Measurements from ENCODE around the gene ZIC1. TPM values are rescaled to one million over a fixed set of nuclear protein-coding genes. Genes with fewer than 3 reads are reported as not detected.
A peak's percentile ranks its signal among the peaks of the same experiment; 100 is the strongest.

Gene ZIC1
- total RNA-seq, 5 donors from 2014 or later (not counting 1 experiment from before 2014, with no cell fraction given), result not detected

DNA sequence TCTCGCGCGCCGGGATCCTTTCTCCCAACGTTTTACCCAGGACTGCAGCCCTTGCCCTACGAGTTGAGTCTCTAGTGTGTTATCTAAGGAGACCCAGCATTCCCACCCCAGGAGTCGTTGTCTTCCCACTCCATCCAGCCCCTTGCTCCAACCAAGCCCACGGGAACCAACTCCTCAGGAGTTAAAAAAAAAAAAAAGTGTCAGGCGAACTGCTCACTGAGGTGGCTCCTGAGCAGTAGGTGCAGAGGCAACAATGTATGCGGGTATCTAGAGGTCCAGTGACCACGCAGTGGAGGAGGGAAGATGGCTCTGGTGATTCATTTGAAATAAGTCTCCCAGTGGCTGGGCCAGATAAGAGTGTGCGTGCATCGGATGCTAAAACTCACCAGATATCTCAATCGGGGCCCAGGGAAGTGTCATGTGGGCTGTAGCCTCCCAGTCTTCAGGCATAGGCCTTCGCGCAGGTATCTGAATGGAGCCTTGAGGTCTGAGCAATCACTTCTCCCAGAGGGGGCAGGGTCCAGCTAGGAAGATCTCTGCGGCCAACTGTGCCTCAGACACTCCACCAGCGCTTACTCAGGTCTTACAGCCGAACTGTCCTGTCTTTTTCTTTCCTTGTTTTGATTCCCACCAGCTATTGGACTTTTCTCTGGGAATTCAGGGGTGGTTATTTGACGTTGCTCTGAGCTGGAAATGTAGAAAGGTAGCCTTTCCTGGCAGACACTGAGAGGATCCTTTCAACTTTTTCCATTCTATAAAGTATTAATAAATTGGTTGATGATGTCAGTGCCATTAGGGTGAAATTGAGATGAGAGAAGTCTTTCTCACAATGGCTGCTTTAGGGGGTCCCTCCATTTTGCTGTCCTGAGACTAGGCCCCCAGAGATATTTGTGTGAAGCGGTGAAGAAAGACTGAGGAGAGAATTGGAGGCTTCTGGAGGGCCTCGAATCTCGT lies 23.8 kb upstream of the ZIC1 start:
- Mint-ChIP-seq H3K27ac (no peak overlapping the region), H3K9me3 (peaks cover 0 to 13% (median 0%) of the 10 kb centered on the region in 3 donors), H3K36me3 (no peaks in the 10 kb centered on the region), H3K27me3 (peaks cover 84 to 91% of the 10 kb centered on the region in 2 donors), H3K4me3 (no peak overlapping the region), H3K4me1 (peaks cover 0 to 4% (median 0%) of the 10 kb centered on the region in 3 donors)
- 23% methylated on average over 5 of the region's 23 CpGs for whole genome bisulfite sequencing (ENCODE audit: insufficient coverage)
- POLR2A ChIA-PET, result no interaction called here
- no peak for ATAC-seq (replicated peaks in 1 of 4)
- CTCF ChIA-PET, result no interaction called here
- Histone ChIP-seq H3K9me3 (peaks cover 3% of the 10 kb centered on the region), H3K27ac (ENCODE audit: low read length) (no peak overlapping the region), H3K4me1 (ENCODE audit: control insufficient read depth in 1 of 2, extremely low read depth in 1 of 2, insufficient read depth in 2 of 2, low read length in 2 of 2) (no peaks in the 10 kb centered on the region), H3K4me3 (ENCODE audit: control insufficient read depth in 1 of 2, extremely low read depth in 1 of 2, low read length in 1 of 2) (no peak overlapping the region), H3K36me3 (ENCODE audit: control insufficient read depth in 2 of 2, extremely low read depth in 1 of 2, insufficient read depth in 1 of 2, low read length in 1 of 2) (no peaks in the 10 kb centered on the region), H3K27me3 (replicated peaks in 1 of 2; ENCODE audit: control insufficient read depth in 2 of 2, extremely low read depth in 1 of 2, insufficient read depth in 2 of 2, low read length in 1 of 2) (peaks cover 46 to 53% of the 10 kb centered on the region in 2 experiments)
- no peak for DNase-seq

DNA sequence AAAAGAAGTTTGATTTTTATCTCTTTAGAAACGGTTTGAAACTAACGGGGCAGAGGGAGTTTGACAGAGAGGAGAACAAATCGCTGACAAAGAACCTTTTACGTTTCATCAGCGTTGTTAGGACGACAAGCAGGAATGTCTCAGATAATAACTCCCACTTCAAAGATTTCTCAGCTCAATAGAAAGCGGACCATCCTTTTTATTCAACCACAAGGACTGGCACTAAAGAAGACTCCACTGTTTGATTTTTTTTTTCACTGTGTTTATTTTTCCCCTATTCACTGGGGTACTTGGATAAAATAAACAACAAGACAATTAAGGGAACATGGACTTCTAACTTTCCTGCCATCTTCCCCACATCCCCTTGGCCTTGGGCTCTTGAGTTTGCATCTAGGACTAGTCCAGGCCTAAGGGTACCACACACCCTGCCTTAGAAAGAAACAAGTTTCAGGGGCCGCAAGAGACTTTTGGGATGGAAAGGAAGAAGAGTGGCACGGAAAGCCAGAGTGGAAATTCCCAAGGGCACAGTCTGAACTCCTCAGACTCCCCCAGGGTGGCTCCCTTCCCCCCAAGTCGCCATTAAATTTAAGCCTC lies 21.8 kb upstream of the ZIC1 start:
- H3K27me3 Mint-ChIP-seq, result peaks cover 79 to 95% of the 10 kb centered on the region in 2 donors
- H3K36me3 Mint-ChIP-seq, result no peaks in the 10 kb centered on the region
- Histone ChIP-seq H3K27ac (ENCODE audit: low read length) (no peak overlapping the region), H3K27me3 (replicated peaks in 1 of 2; ENCODE audit: control insufficient read depth in 2 of 2, extremely low read depth in 1 of 2, insufficient read depth in 2 of 2, low read length in 1 of 2) (peaks cover 43 to 64% of the 10 kb centered on the region in 2 experiments), H3K36me3 (ENCODE audit: control insufficient read depth in 2 of 2, extremely low read depth in 1 of 2, insufficient read depth in 1 of 2, low read length in 1 of 2) (no peaks in the 10 kb centered on the region), H3K4me1 (ENCODE audit: control insufficient read depth in 1 of 2, extremely low read depth in 1 of 2, insufficient read depth in 2 of 2, low read length in 2 of 2) (no peaks in the 10 kb centered on the region), H3K4me3 (ENCODE audit: control insufficient read depth in 1 of 2, extremely low read depth in 1 of 2, low read length in 1 of 2) (no peak overlapping the region), H3K9me3 (peaks cover 3% of the 10 kb centered on the region)
- ChIA-PET POLR2A (no interaction called here), CTCF (no interaction called here)
- peaks cover 0 to 4% (median 0%) of the 10 kb centered on the region in 3 donors for H3K4me1 Mint-ChIP-seq
- no peak for DNase-seq
- H3K9me3 Mint-ChIP-seq, result peaks cover 0 to 13% (median 0%) of the 10 kb centered on the region in 3 donors
- no peak for ATAC-seq (replicated peaks in 1 of 4)
- no peak overlapping the region for H3K4me3 Mint-ChIP-seq
- H3K27ac Mint-ChIP-seq, result no peak overlapping the region
- WGBS (ENCODE audit: insufficient coverage), result 0% methylated on average over 1 of the region's 10 CpGs

DNA sequence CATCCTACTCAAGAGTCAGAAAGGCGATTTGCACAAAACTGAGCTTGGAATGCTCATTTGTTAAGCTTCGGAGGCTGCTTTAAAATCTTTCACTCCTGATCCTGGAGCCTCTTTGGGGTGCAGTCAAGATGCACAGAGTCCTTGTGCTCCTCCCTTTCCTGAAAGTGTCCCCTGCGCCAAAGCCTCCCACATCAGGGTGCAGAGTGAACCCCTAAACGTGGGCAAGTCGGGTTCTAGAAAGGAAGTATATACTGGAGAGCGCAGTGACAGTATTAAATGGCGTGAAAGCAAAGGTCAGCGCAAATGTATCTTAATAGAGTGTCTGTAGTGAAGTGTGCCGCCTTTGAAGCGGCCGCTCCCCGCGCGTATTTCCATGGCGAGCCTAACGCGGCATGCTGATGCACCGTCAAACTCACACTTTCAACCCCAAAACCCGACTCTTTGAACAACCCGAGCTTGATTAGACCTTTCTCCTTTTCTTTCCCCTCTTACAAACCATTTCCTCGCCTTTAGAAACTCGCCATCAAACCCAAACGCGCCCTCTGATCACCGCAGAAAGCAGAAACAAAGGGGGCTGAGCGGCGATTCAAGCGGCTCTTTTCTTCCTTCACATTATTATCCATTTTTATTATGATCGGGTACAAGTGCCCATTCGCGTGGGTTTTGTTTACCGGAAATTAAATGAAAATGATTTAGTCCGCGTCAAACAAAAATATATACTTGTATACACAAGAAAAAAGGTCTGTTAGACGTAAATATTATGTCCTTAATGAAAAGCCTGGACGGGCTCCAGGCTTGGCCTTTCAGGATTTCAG lies 21.1 kb upstream of the ZIC1 start:
- peaks cover 3% of the 10 kb centered on the region for H3K9me3 ChIP-seq
- H3K4me1 ChIP-seq (ENCODE audit: control insufficient read depth in 1 of 2, extremely low read depth in 1 of 2, insufficient read depth in 2 of 2, low read length in 2 of 2), result no peaks in the 10 kb centered on the region
- DNase-seq (no peak), ATAC-seq (replicated peaks in 1 of 4) (no peak)
- WGBS (ENCODE audit: insufficient coverage), result 16% methylated on average over 23 of the region's 36 CpGs
- Mint-ChIP-seq H3K36me3 (no peaks in the 10 kb centered on the region), H3K4me1 (peaks cover 0 to 4% (median 0%) of the 10 kb centered on the region in 3 donors), H3K9me3 (peaks cover 0 to 13% (median 2%) of the 10 kb centered on the region in 3 donors), H3K27me3 (peaks cover 76 to 95% of the 10 kb centered on the region in 2 donors), H3K27ac (no peak overlapping the region), H3K4me3 (no peak overlapping the region)
- ChIA-PET CTCF (no interaction called here), POLR2A (no interaction called here)
- no peak overlapping the region for H3K27ac ChIP-seq (ENCODE audit: low read length)
- no peaks in the 10 kb centered on the region for H3K36me3 ChIP-seq (ENCODE audit: control insufficient read depth in 2 of 2, extremely low read depth in 1 of 2, insufficient read depth in 1 of 2, low read length in 1 of 2)
- H3K4me3 ChIP-seq (ENCODE audit: control insufficient read depth in 1 of 2, extremely low read depth in 1 of 2, low read length in 1 of 2), result no peak overlapping the region
- peaks cover 46 to 69% of the 10 kb centered on the region in 2 experiments for H3K27me3 ChIP-seq (replicated peaks in 1 of 2; ENCODE audit: control insufficient read depth in 2 of 2, extremely low read depth in 1 of 2, insufficient read depth in 2 of 2, low read length in 1 of 2)

DNA sequence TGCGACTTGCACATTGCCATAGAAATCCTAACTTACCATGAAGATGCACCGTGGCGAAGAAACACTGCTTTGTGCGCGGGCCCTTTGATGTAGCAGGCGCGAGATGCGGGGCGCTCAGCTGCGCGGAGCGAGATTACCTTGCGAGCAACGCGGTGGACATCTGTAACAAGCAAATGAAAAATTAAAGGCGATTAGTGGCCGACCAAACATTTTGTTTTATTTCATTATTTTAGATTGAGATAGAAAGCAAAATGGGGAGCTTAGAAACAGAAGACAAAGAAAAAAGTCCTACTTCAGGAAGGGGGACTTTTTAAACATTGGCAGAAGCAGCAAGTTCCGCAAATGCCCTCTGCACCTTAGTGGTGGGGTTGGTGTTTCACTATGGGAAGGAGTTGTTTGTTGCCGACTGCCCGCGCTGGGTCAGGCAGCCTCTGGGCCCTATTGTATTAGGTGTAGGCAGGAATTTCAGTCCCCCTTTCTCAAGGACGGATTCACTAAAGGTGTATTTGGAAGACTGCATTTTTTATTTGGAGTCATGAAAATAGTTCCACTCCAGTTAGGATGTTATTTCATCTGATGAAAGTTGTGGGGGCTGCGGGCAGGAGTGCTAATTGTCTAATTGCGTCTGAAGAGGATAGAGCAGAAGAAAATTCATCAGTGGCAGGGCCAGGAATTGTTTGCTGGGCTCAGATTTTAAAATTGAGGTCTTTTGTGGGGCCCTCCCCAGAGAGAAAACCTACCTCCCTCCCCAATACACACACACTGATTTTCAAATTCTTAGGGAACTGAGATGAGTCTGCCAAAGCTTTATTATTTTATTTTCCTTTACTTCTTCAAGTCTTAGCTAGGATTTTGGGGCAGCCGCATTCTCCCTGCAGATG lies 20.2 kb upstream of the ZIC1 start:
- Histone ChIP-seq H3K4me1 (ENCODE audit: control insufficient read depth in 1 of 2, extremely low read depth in 1 of 2, insufficient read depth in 2 of 2, low read length in 2 of 2) (no peaks in the 10 kb centered on the region), H3K27ac (ENCODE audit: low read length) (no peak overlapping the region), H3K9me3 (peaks cover 3% of the 10 kb centered on the region), H3K36me3 (ENCODE audit: control insufficient read depth in 2 of 2, extremely low read depth in 1 of 2, insufficient read depth in 1 of 2, low read length in 1 of 2) (no peaks in the 10 kb centered on the region), H3K27me3 (replicated peaks in 1 of 2; ENCODE audit: control insufficient read depth in 2 of 2, extremely low read depth in 1 of 2, insufficient read depth in 2 of 2, low read length in 1 of 2) (peaks cover 45 to 75% of the 10 kb centered on the region in 2 experiments), H3K4me3 (ENCODE audit: control insufficient read depth in 1 of 2, extremely low read depth in 1 of 2, low read length in 1 of 2) (no peak overlapping the region)
- ATAC-seq (replicated peaks in 1 of 4) (no peak), DNase-seq (no peak)
- Mint-ChIP-seq H3K27me3 (peaks cover 71 to 90% of the 10 kb centered on the region in 2 donors), H3K9me3 (peaks cover 0 to 13% (median 2%) of the 10 kb centered on the region in 3 donors), H3K4me3 (no peak overlapping the region), H3K4me1 (peaks cover 0 to 5% (median 1%) of the 10 kb centered on the region in 3 donors), H3K27ac (no peak overlapping the region), H3K36me3 (no peaks in the 10 kb centered on the region)
- ChIA-PET CTCF (no interaction called here), POLR2A (no interaction called here)
- 3% methylated on average over 9 of the region's 25 CpGs for WGBS (ENCODE audit: insufficient coverage)

DNA sequence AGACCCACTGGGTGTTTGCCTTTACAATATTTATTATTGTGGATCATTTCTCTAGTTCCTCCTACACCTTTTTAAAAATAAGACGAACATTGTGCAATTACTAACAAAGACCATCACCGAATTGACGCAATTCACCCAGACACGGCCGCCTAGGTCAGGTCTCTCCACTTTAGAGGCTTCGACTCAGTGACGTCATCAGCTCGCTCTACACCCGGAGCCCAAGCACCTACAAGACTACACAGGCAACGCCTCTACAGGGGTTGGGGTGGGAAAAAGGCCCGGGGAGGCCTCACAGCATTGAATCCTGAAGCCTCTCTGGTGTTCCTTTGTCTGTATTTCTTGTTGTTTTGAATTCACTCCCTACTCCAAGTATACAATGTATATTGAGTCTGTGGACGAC lies 19.4 kb upstream of the ZIC1 start:
- Mint-ChIP-seq H3K27me3 (peaks cover 70 to 90% of the 10 kb centered on the region in 2 donors), H3K9me3 (peaks cover 0 to 10% (median 2%) of the 10 kb centered on the region in 3 donors)

More for the DNA sequence above, 19.4 kb upstream of the ZIC1 start:
- WGBS (ENCODE audit: insufficient coverage), result no CpG with 5 or more reads among the region's 12 CpGs
- POLR2A ChIA-PET, result no interaction called here
- peak overlapping the region in 1 of 2 donors; percentile 21 for H3K4me3 ChIP-seq (ENCODE audit: control insufficient read depth in 1 of 2, extremely low read depth in 1 of 2, low read length in 1 of 2)
- H3K36me3 Mint-ChIP-seq, result no peaks in the 10 kb centered on the region
- ATAC-seq (replicated peaks in 1 of 4) (no peak), DNase-seq (no peak)
- no peak overlapping the region for H3K4me3 Mint-ChIP-seq
- no peaks in the 10 kb centered on the region for H3K36me3 ChIP-seq (ENCODE audit: control insufficient read depth in 2 of 2, extremely low read depth in 1 of 2, insufficient read depth in 1 of 2, low read length in 1 of 2)
- H3K4me1 ChIP-seq (ENCODE audit: control insufficient read depth in 1 of 2, extremely low read depth in 1 of 2, insufficient read depth in 2 of 2, low read length in 2 of 2), result no peaks in the 10 kb centered on the region
- no peak overlapping the region for H3K27ac ChIP-seq (ENCODE audit: low read length)
- peaks cover 44 to 75% of the 10 kb centered on the region in 2 experiments for H3K27me3 ChIP-seq (replicated peaks in 1 of 2; ENCODE audit: control insufficient read depth in 2 of 2, extremely low read depth in 1 of 2, insufficient read depth in 2 of 2, low read length in 1 of 2)
- H3K4me1 Mint-ChIP-seq, result peaks cover 0 to 7% (median 2%) of the 10 kb centered on the region in 3 donors
- H3K9me3 ChIP-seq, result peaks cover 3% of the 10 kb centered on the region
- CTCF ChIA-PET, result no interaction called here
- no peak overlapping the region for H3K27ac Mint-ChIP-seq

Measured in T-cell (primary cell).